ENCODE results near the gene FKBP9.
"Not testable (repeated sequence)": the region's sequence is repeated elsewhere in the genome, so short reads cannot be mapped to it uniquely, and the experiment has no call there.

The FKBP9 gene

DNA sequence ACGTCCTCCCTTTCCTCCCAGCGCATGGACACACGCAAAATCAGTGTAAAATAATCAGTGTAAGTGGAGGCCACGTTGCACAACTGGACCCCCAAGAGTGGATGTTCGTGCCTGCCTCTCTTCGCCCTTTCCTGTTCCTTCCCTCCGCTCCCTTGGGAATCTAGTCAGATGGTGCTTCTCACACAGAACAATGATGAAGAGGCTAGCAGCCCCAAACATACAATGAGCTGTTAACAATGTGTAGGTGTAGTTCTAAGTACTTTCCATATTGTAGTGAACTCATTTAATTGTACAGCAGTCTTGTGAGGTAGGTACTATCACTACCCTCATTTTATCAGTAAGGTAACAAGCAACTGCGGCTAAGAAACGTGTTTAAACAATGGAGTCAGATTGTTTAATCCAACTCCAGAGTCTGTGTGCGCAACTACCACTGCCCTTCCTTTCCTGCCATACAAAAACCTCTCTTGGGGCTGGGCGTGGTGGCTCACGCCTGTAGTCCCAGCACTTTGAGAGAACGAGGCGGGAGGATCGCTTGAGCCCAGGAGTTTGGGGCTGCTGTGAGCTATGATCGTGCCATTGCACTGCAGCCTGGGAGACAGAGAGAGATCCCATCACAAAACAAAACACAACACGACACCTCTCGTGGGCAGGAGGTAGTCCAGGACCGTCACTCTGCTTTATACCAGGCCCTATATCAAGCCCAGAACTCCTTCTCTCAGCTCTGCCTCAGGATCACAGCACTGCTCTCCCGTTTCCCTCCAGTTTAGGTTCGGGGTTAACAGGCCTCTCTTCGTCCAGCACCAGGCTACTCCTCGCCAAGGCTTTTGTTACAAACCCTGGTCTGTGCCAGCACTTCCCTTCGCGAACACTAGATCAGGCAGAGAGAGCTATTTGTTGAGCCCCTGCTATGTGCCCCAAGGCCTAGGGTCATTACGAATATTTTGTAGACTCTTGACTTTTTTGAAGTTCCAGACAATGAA is 1.1 kb downstream of the FKBP9 start:
- DNase-seq = peak in 1 of 2 experiments; percentile 46

DNA sequence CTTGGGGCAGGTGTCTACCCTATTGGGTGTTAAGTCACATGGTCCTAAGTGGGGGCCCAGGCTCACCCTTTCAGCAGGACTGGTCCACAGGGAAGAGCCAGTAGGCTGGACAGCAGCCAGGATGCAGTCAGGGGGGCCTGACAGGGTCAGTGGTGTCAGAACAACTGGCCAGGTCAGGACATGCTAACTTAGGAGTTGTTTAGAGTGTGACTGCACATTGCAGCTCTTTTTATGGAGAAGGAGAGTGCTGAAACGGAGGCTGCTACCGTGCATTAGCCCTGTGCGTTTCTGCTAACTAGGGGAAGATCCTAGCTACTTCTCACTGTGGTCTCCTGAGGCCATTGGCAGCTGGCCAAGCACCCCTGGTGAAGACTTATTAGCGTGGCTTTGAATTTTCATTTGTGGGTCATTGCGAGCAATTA is 6.7 kb downstream of the FKBP9 start:
- not testable (repeated sequence) for DNase-seq

DNA sequence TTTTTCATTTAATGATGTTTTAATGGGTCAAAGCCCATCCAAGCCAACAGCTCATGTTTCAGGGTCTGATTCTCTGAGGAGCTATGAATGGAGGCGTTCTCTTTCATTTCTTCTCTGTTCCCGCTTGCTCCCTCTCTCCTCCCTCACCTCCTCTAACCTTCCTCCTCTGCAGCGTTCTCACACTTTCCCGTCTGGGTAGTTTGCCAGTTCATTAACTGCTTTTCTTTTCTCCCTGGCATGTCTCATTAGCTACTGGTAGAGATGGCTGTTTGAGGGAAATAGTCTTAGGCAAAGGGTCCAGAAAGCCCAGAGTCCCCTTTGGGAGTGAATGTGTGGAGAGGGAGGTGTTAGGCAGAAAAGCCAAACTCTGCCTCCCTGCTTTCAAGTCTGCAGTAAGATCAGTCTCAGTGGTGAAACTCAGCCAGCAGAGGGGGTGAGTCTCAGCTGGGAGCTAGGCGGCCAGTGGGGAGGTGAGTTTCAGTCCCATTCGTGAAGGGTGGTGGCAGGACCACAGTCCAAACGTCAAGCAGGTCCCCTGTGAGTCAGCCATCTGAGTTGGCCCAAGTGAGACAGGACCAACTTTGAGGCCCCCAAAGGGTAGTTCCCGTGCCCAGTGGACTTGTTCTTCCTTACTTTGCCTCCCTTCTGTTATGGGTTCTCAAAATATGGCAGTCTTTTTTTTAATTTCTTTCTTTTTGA is 7.4 kb downstream of the FKBP9 start:
- not testable (repeated sequence) for DNase-seq

DNA sequence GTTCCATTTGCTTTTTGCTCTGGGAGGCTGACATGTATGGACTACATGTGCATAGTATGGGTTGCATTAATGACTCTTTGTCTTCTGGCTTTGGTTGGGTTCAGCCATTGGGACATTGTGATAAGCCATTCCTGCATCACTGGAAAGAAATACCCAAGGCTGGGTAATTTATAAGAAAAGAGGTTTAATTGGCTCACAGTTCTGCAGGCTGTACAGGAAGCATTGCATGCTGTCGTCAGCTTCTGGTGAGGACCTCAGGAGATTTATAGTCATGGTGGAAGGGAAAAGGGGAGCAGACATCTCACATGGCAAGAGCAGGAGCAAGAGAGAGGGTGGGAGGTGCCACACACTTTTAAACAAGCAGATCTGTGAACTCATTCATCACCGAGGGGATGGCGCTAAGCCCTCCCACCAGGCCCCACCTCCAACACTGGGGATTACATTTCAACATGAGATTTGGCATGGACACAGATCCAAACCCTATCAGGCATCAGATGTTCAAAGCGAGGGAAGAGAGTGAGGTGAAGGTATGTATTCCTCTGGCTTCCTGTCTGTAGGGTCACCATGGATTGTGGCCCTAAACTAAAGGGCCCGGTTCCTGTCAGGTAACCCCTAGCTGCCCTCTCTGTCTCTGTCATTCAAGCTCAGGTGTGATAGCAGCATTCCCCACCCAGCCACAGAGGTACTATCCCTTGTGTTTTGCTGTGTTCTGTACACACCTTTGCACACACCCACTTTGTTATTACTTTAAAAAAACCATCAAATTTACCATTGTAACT is 9.4 kb downstream of the FKBP9 start:
- not testable (repeated sequence) for DNase-seq

DNA sequence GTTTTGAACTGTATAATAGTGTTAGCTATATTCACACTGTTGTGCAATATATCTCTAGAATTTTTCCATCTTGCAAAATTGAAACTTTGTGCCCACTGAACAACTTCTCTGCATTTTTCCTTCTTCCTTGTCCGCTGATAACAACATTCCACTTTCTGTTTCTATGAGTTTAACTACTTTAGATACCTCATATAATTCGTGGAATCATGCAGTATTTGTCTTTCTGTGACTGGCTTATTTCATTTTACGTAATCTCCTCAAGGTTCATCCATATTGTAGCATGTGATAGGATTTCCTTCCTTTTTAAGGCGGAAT is 10.0 kb downstream of the FKBP9 start:
- DNase-seq = not testable (repeated sequence)

DNA sequence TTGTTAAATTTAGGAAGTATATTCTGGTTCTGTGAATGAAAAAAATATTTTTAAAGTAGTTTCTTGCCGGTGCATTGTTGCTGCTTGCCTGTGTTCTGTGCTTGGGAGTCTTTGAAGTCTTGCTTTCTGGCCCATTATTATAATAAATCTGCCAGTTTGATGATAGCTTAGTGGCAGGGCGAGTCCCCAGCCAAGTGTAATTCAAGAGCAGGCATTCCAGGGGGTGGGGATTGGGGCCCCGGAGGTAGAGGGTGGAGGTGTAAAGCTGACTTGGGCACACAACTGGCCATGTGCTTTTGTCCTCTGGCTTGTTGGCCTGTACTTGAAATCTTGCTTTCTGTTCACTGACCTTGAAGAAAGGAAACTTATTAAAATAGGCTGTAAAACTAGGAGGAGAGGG is 14.7 kb downstream of the FKBP9 start:
- not testable (repeated sequence) for DNase-seq

DNA sequence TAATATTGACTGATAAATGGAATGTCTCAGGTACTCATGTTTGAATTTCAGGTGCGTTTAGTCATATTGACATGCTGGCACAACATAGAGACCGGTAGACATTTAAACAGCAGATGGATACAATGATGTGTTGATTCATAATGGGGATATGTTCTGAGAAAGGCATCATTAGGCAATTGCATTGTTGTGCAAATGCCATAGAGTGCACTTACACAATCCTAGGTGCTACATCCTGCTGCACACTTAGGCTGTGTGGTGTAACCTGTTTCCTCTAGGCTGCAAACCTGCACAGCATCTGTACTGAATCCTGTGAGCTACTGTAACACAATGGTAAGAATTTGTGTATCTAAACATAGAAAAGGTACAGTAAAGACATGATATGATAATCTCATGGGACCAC is 19.9 kb downstream of the FKBP9 start:
- DNase-seq = not testable (repeated sequence)

DNA sequence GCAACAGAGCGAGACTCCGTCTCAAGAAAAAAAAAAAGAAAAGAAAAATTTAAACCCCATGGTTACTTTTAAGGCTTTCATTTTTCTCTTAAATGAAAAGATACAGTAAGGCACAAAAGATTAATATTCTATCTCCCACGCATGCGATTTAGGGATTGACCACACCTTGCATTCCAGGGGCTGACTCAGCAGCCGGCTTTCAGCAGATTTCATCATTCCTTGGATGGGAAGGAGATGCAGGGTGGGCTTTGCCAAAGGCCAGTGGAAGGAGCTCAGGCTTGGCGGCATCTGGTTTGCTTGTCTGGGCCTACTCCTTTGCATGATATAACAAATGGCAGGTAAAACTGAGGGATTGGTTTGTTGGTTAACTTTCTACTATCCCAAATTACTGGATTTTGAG is 22.0 kb downstream of the FKBP9 start:
- DNase-seq = not testable (repeated sequence)

DNA sequence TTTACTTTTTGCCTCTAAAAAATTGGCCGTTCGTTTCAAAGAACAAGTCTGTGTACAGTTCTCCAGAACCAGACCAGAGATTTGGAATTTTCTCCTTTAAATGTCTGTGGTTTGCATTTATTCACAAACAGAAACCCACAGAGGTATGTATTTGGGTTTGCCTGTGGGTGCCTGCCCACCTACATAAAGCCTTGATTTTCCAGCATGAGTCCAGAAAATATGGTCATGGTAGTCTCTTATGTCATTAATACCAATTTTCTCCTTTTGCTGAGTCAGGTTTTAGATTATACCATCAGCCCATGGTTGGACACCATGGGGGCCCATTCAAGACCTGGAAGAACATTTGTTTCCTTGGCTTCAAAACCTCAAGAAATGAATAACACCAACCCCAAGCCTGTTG is 22.7 kb downstream of the FKBP9 start:
- DNase-seq = not testable (repeated sequence)

DNA sequence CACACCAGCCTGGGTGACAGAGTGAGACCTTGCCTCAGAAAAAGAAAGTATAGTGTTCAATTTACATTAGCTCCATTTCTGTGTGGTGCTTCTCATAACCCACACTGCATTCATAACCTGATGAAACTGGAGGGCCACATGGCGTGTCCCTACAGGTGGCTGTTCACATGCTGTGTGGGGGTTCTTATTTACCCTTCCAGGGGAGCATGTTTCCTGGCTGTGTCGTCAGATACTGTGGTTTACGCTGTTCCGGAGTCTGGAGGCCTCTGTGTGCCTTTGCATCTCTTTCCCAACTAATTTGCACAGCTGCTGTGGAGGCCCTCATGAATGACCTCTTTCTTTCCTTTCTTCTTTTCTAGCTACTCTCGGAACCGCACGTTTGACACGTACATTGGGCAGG is 30.9 kb downstream of the FKBP9 start:
- DNase-seq = not testable (repeated sequence)

DNA sequence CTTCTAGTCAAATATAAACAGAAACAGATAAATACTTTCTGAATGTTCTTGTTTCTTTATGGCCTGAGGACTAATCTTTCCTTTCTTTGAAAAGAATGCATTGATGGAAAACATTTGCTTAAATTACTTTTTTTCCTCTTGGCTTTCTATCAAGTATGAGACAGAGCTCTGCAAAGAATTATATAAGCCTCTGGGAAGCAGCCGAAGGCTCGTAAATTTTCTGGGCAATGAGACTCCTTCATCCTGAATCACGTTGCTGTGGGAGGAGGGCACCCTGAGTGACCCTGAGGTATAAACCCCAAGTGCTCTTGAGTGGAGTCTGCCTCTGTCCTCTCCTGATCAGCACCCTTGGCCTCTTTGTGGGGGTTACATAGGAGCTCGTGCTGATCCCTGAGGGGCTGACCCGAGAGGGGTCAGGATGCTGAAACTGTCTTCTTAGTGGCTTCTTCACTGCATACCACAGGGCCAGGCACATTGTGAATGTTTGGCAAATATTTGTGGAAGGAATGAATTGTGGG is 33.9 kb downstream of the FKBP9 start:
- not testable (repeated sequence) for DNase-seq

DNA sequence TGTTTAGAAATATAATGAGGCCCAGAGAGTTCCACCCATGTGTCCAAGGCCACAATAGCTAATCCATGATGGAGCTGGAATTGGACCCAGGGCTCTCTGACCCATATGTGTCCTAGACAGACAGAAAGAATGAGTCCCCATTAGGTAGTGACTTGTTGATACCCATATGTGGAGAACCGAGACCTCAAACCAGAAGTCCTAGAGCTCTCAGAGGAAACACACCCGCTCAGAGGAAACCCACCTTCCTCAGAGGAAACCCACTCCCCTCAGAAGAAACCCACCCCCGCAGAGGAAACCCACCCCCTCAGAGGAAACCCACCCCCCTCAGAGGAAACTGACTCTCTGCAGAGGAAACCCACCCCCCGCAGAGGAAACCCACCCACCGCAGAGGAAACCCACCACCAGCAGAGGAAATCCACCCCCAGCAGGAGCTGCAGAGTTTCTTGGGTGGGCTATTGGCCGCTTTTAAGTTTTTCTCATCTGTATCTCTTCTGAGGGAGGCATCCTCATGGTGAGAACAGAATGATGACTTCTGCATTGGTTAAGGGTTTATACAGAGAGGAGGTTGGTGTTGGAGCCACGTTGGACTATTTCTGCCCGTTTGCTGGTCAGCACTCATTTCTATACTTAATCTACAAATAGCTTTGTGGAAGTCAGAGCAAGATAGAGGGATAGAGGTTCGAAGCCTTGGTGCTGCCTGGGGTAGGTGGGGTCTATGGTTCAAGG is 34.9 kb downstream of the FKBP9 start:
- DNase-seq = not testable (repeated sequence)

DNA sequence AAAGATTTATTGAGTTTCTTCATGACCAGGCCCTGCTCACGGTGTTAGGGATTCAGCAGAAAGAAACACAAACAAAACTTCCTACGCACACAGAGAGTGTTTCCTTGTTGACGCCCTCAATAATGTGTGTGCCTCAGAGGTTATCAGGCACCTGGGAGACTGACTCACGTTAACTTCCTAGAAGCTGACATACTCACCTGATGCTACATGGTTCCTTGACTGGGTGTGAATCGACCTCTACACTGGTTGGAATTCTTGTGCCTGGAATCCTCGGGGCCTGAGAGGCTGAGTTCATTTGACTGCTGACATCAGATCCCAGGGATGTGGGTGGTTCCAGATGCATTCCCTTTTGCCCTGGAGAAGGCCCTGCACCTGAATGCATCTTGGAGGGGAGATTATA is 35.5 kb downstream of the FKBP9 start:
- DNase-seq = not testable (repeated sequence)

DNA sequence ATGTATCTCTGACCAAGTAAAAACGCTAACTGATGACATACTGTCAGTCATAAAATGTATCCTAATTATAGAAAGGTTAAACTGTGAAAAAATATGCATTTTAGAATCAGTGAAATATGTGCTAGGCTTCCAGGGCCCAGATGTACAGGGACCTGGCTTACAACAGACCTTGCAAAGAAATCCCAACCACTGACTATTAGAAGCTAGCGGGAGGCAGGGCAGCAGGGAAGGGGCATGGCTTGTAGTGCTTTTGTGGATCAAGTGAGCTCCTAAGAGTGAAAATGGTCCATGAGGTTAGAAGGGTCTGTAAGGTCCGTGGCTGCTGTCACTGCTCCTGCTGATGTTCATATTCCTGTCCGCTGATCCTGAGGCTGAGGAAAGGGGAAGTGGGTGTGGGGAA is 40.7 kb downstream of the FKBP9 start:
- DNase-seq = not testable (repeated sequence)

DNA sequence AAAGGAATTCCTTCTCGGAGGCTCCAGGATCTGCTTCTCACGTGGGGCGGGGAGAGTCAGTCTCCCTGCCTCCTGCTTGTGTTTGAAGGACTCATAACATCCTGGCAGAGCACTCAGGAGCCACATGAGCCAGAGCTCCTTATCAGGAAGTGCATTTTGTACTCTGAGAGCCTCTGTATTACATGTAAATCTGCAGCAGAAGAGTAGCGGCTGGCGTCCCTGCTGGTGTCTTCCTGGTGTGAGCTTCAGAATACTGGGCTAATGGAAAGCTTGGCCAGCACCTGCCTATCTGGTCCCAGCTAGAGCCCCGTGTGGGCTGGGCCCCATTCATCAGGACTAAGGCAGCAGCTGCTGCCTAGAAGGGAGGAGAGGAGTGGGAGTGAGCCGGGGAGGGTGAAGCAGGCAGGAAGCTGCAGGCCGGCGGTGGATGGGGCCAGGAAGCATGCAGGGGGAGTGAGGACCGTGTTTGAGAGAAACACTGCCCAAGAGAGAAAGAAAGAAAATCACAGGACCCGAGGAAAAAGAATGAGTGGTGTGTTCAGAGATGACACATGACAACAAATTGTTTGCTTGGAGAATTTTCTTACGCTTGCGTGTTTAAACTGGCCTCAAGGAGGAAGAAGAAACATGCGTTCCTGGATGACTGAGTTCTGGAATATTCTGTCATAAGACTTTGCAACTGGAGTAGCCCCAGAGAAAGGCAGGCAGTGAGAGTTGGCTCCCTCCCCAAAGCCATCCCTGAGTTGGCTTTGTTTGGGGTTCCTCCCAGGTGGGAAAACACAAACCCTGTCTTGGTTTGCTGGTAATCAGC is 41.3 kb downstream of the FKBP9 start:
- DNase-seq = not testable (repeated sequence)

DNA sequence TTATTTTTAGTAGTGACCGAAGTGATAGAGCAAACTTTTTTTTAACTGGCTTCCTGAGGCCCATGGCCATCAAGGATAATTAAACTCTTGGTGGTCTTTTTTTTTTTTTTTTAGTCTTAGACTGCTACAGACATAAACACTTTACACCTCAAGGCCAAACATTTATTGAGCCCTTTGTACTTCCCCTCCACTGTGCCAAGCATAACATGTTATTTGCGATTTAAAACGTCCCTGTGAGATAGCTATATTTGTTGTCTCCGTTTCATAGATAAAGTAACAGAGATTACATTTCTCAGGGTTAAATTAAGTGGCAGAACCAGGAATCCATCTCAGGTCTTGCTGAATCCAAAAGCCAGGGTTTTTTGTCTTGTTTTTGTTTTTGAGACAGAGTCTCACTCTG is 42.1 kb downstream of the FKBP9 start:
- DNase-seq = not testable (repeated sequence)

DNA sequence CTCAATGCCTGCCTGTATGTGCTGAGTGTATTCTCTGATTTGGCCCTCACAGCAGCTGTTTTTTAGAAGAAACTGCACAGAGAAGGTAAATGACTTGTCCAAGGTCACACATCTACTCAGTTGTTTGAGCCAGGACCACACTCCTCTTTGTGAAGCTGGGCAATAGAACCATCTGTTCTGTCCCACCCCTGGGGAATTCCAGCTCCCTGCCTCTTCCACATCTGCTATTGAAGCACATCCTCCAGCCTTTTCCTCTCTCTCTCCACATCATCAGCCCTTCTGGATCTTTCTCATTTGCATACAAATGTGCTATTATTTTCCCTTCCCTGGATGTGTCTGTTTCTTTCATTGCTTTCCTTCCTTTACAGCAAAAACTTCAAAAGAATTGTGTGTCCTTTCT is 45.9 kb downstream of the FKBP9 start:
- not testable (repeated sequence) for DNase-seq

DNA sequence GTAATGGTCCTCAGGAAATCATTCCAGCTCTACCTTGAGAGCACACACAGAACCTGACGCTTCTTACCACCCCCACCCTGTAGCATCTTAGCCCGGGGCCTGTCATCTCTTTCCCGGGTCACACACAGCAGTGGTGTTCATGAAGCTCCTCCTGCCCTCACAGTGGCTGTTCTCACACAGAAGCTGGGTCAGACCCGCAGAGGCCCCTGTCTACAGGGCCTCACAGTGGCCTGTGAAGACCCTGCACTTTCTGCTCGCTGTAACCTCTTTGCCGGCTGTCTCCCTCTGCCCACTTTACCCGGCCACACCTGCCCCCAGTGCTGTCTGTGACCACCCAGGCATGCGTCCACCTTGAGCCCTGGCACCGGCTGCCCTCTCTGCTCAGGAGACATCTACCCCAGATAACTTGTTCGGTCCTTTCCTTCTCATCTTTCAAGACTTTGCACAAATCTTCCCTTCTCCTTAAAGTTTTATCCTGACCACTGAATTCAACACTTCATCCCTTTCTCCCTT is 46.9 kb downstream of the FKBP9 start:
- DNase-seq = not testable (repeated sequence)

DNA sequence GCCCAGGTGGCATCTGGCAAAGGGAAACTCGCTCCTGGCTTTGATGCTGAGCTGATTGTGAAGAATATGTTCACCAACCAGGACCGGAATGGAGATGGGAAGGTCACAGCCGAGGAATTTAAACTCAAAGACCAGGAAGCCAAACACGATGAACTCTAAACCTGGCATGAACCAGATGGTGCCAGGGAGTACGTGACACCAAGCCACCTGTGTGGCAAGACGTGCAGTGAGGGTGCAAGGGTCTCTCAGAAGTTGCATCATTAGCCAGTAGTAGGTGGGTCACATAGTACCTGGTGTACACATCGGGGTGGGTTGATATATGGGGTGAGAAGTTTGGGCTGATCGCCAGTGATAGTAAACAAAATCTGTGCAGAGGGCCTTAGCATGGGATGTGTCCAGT is 48.0 kb downstream of the FKBP9 start:
- not testable (repeated sequence) for DNase-seq

DNA sequence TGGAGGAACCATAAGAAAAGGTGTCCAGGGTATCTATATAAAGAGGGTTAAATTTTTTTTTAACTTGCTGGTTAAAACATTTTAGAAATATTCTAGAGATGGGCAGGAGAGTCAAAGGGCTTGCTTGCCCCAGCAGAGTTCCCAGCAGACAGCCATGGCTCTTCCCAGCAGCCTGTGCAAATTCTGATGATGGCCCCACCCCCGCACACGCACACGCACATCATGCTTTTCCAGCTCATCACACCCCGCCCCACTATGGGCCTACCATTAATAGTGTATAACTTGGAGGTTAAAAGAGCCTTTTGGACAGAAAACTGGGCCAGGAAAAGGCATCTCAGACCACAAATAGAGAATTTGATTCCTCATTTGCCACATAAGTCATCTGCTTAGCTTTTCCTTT is 48.5 kb downstream of the FKBP9 start:
- not testable (repeated sequence) for DNase-seq

DNA sequence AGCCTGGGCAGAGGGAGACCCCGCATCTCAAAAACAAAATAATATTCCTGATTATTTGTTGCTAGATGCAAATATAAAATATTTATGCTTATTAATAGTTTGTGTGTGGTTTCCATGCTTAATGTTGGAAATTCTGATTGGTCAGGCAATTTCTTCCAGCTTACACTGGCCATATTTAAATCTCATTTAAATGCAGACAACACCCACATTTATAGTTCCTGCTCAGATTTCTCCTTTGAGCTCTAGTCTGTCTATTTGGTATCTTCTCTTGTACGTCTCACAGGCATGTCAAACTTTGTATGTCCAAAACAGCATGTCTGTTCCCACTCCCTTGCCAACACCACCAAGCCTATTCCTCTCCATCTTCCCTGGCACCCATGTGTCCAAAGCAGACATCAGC is 52.5 kb downstream of the FKBP9 start:
- no peak for DNase-seq
